Left renal pelvis (tissue), 4 donors: Measurements from ENCODE around the gene KMT2C. TPM values are rescaled to one million over a fixed set of nuclear protein-coding genes. Genes with fewer than 3 reads are reported as not detected.

ENCODE experiments used
- DNase-seq, 4 donors: peaks; one replicate each; pipeline ENCODE4 v3.0.0-alpha.2; 2013; ENCODE audit warnings: low read depth in 4 of 4, low spot score in 3 of 4
- polyA plus RNA-seq, 4 donors: library from polyadenylated mRNA; unstranded; fragments of 120-200 nt; gene quantifications; one replicate each; pipeline ENCODE4 v1.2.1, GENCODE V29; 2013; ENCODE audit not compliant: insufficient read length in 4 of 4

KMT2C gene
- polyA plus RNA-seq, 4 donors: 35.9 to 40.9 (median 37.7) TPM

- no peak for DNase-seq
These were observed 276.8 kb downstream of the KMT2C start for GRCh38 chr7:152158801-152159587.

- no peak for DNase-seq
These were observed 283.5 kb downstream of the KMT2C start for GRCh38 chr7:152152267-152152666.

GRCh38 chr7:152149363-152149762 lies 286.4 kb downstream of the KMT2C start:
- DNase-seq: no peak

GRCh38 chr7:152148706-152149105 lies 287.1 kb downstream of the KMT2C start:
- no peak for DNase-seq

- DNase-seq: peak in 2 of 4 donors; percentile 10 to 32
These were observed 289.8 kb downstream of the KMT2C start for GRCh38 chr7:152145853-152146466.

GRCh38 chr7:152144557-152145245 lies 291.1 kb downstream of the KMT2C start:
- no peak for DNase-seq

- no peak for DNase-seq
These were observed 292.7 kb downstream of the KMT2C start for GRCh38 chr7:152142976-152143595.

- DNase-seq: no peak
These were observed 295.2 kb downstream of the KMT2C start for GRCh38 chr7:152140560-152140959.

GRCh38 chr7:152140067-152140466 lies 295.7 kb downstream of the KMT2C start:
- no peak for DNase-seq

GRCh38 chr7:152137476-152138025 lies 298.3 kb downstream of the KMT2C start:
- DNase-seq: no peak

- DNase-seq: peak in 3 of 4 donors; percentile 4 to 22 (median 18)
These were observed 299.1 kb downstream of the KMT2C start for GRCh38 chr7:152136686-152137085.

- DNase-seq: no peak
These were observed 302.0 kb downstream of the KMT2C start for GRCh38 chr7:152133804-152134203.

- DNase-seq: no peak
These were observed 303.0 kb downstream of the KMT2C start for GRCh38 chr7:152132812-152133211.

- no peak for DNase-seq
These were observed 303.8 kb downstream of the KMT2C start for GRCh38 chr7:152131981-152132494.

GRCh38 chr7:152130658-152131590 lies 304.9 kb downstream of the KMT2C start:
- no peak for DNase-seq

GRCh38 chr7:152129682-152130081 lies 306.1 kb downstream of the KMT2C start:
- no peak for DNase-seq

GRCh38 chr7:152128741-152129461 lies 306.9 kb downstream of the KMT2C start:
- no peak for DNase-seq

- no peak for DNase-seq
These were observed 307.6 kb downstream of the KMT2C start for GRCh38 chr7:152128252-152128651.

- DNase-seq: no peak
These were observed 308.6 kb downstream of the KMT2C start for GRCh38 chr7:152127229-152127628.
